CD4-positive, alpha-beta T cell treated with Interleukin-15 for 1 hour (primary cell): ENCODE measurements around the gene SIDT1.

Experiments used
- DNase-seq: peaks from one replicate; pipeline ENCODE4 v3.0.0-alpha.2; 2020

Gene SIDT1

DNA sequence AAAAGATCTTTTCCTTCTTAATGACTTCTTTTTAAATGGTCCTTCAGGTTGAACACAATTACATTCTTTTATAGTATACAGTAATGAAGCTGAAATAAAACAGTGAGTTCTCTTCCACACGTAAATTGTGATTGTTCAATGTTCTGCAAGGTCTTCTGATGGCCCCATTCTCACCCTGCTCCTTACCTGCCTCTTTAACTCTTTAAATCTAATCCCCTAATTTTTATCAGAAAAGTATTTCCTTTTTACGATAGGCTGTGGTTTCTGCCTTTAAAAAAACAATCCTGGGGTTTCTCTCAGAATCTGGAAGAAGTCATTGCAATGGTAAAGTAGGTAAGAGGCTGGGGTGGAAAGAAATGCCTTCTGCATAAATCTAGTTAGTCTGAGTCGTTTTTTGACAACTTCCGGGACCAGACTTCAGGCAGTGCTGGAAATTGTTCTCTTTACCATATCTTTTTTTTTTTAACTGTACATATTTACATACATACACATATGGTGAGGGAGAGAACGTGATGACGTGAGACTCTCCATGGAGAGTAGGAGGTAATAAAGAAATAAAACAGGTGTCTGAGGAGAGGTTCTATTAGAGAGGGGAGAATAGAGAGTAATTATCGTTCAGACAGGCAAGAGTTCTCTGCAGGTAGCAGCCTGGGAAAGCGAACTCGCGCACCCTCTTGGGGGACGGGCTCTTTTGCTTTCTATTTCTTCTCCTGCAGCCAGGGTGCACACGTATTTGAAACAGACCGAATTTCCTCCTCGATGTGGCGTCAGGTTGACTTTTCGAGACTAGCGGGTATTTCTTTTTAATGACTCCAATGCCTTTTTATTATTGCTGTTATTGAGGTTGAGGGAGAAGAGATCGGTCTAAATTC lies at the start of gene SIDT1:
Gene SIDT1, plus strand, starts transcription at position 730 of the 872 bp plus-strand sequence. CDS start 467 bp downstream, outside the sequence.
- DNase-seq, result peak; percentile 73

DNA sequence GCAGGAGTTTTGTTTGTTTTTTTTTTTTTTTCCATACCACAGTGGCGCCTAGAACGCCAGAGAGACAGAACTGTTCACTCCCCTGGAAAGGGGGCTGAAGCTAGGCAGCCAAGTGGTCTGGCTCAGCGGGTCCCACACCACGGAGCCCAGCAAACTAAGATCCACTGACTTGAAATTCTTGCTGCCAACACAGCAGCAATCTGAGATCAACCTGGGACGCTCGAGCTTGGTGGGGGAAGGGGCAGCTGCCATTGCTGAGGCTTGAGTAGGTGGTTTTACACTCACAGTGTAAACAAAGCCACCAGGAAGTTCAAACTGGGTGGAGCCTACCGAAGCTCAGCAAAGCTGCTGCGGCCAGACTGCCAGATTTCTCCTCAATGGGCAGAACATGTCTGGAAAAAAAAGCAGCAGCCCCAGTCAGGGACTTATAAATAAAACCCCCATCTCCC lies 47.2 kb upstream of the SIDT1 start:
- DNase-seq, result peak; percentile 25

DNA sequence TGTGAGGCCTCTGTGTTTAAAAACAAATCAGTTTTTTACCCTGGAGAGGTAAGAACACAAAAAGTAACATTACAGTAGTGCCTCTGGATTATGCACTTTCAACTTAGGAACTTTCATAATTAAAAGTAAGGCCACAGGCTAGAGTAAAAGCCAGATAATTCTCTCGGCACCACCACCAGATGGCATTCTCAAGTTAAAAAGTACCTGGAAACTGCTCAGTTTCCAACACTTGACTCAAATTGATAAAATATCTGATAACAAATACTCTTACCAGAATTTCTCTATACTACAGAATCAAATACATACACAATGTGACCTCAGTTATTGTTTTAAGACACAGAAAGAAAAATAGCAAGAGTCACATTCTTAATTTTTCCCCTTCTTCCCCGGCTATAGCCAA lies 37.3 kb upstream of the SIDT1 start:
- DNase-seq, result peak; percentile 21

DNA sequence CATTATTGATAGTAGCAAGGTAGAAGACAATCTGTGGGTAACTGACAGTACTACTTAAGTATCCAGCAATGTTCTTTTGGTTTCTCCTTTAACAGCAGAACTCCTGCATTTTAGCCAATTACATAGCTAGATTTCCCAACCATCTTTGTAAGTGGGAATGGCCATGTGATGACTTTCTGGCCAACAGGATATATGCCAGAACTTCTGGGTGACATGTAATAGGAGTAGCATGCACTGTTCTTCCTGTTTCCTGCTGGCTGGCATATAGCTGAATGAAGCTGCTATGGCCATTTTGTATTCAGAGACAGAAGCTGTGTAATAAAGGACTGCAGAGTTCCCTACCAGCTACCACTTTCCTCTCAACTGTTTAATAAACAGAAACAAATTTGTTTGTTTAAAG lies 35.4 kb upstream of the SIDT1 start:
- DNase-seq, result no peak

DNA sequence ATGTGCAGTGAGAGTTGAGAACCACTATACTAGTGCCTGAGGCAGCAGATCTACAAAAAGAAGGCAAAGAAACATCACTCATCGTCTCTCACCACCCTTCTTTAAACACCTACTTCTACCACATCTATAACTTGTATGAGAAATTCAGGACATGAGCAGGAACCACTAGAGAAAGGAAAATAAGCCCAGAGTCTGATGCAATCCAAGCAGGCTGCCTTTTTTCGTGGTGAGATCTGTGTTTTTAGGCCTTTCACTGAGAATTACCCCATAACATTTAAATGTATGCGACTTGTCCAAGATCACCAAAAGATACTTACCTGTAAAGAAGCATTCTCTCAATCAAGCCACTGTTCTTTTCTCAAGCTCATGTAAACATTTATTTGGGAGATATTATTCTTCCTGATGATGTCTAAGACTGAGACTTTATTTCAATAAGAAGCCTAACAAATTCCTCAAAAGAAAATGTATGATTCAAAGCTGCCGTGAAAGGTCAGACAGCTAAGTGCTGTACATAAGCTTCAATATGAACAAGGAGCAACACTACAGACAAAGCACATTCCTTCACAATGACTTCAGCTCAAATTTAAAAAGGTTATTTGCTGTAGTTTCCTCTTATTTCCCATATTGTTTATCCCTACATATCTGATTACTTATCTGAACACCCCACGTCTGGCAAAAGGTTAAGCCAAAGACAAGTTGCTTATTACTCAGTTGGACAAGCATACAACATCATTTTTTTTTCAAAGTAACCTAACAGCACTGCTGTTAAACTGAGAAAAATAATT lies 33.9 kb upstream of the SIDT1 start:
- DNase-seq, result no peak

DNA sequence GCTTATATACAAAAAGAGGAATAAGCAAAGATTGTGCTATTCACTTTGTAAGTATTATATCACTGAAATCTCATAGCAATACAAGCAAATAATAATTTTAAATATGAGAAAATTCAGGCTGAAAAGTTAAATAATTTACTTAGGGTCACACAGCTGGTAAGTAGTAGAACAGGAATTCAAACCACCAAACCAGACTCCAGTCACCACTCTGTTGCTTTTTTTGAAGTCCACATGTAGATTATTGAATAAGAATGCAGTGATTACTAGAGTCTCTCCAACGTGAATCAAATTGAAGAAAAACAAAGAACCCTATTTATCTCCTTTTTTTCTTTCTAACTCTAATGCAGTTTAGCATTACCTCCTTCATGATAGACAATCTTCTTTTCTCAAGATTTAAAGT lies 33.3 kb upstream of the SIDT1 start:
- DNase-seq, result no peak

DNA sequence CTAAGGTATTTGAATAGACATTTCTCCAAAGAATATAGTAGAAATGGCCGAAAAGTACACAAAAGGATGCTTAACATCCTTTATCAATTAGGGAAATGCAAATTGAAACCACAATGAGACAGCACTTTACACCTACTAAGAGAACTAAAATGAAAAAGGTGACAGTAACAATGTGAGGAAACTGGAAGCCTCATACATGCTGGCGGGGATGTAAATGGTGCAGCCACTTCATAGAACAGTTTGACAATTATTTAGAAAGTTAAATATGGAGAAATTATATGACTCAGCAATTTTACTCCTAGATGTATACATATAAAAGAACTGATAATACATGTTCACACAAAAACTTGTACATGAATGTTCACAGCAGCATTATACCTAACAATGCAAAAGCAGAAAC lies 30.8 kb upstream of the SIDT1 start:
- no peak for DNase-seq

DNA sequence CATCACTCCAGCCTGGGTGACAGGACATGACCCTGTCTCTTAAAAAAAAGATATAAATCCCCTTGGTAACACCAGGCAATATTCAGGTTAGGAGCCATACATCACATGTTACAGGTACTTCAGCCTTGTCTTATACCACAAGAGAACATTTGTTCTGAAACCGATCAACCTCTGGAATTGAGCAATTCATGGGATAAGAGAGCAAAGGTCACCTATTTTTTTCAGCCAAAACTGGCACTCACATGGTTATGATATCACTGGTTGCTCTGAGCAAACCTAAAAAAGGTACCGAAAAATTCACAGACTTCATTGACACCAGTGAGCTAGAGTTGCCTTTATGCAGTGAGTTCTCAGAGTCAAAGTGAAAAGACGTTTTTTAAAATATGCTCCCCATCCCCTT lies 26.5 kb upstream of the SIDT1 start:
- DNase-seq, result no peak

DNA sequence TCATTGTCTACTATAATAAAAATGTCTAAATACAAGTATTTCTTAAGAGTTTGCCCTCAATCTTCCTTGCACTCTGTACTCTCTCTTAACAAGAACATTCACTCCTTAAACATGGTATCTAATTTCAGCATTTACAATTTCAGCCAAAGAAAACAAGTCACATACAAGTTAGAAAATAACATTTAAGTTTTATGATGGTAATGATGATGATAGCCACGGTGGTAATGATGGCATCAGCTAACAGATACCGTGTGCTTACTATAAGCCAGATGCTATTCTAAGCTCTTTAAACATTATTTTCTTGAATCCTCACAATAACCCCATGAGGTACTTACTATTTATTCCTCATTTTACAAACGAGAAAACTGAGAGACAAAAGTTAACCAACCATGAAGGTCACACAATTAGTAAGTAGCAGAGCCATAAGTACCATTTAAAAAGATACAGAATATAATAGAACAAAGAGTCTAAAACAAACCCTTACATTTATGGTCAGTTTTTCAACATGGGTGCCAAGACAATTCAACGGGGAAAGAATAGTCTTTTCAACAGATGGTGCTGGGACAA lies 24.8 kb upstream of the SIDT1 start:
- no peak for DNase-seq

DNA sequence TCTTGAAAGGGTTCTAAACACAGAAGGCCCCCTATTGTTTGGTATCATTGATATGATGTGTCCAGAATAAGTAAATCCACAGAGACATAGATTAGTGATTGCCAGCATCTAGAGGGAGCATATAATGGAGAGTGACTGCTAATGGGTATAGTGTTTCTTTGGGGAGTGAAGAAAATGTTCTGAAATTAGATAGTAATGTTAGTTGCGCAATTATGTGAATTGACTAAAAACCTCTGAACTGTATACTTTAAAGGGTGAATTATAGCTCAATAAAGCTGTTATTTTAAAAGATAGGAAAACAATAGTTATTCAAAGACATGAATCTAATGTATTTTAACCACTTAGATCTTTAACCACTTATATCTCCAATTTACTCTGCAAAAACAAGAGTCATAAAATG lies 23.4 kb upstream of the SIDT1 start:
- no peak for DNase-seq

DNA sequence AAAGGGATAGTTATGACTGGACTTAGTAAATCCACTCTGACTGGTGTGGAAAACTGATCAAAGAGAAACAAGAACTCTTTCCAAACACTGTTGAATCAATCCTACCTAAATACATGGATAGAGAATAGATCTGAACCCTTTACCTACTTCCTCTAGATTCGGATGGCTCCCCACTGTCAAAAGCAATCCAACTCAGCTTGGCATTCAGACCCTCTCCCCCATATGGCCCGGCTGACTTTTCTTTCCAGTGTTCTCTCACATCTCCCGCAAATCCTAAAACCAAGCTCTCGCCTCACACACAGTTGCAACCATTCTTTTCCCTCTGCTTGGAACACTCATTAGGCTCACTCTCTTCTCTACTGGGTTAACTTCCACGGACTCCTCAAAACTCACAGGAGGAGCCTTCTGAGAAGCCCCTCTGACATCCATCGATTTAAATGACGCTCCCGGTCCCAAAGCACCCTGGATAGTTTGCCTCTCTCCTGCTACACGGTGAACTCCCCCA lies 18.0 kb upstream of the SIDT1 start:
- DNase-seq, result no peak

DNA sequence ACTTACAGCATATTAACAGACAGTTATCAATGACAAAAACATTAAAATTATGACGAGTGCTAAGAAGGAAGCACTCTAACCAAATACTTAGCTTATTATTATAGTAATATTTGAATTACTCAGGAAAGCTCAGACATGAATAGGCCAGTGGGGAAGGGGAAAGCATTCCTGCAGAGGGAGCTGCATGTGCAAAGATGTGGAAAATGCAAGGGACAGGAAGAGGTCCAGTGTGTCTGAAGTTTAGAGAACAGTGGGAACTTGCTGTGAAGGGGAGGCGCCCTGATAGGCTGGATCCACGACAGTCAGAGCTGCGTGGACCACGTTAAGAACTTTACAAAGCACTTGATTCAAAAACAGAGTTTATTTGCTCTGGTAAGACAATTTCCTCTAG lies 16.2 kb upstream of the SIDT1 start:
- no peak for DNase-seq

DNA sequence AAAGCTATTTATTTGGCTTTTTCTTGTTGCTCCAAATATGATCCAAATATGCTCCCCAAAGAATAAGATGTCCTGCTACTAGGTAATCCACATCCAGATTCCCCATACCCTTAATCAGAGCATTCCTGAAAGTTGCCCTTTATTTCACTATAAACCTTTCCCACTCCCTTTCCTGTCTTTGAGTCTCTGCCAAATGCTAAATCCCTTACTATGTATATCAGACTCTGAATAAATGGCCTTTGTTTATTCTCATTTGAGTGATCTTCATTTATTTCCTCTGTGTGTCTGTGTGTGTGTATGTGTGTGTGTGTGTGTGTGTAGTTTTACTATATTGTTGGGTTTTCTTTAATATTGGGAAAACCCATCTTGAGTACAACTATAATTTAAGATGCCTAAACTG lies 10.4 kb upstream of the SIDT1 start:
- DNase-seq, result no peak

DNA sequence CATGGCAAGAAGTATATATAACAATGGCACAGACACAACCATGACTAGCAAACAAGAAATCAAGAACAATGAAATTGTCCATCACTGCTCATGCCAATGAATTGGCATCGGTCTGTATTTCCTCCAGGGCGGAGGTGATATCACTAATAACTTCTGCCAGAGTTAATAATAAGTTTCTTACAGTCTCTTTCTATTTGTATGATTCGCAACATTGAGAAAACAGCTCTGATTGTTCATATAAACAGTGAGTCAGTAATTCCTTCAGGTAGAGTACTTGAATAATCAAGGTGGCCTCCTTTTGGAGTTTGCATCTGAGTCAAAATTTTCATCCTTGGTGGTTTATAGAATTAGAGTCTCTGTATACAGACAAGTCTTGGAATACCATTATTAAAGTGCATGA lies 9.1 kb upstream of the SIDT1 start:
- no peak for DNase-seq

DNA sequence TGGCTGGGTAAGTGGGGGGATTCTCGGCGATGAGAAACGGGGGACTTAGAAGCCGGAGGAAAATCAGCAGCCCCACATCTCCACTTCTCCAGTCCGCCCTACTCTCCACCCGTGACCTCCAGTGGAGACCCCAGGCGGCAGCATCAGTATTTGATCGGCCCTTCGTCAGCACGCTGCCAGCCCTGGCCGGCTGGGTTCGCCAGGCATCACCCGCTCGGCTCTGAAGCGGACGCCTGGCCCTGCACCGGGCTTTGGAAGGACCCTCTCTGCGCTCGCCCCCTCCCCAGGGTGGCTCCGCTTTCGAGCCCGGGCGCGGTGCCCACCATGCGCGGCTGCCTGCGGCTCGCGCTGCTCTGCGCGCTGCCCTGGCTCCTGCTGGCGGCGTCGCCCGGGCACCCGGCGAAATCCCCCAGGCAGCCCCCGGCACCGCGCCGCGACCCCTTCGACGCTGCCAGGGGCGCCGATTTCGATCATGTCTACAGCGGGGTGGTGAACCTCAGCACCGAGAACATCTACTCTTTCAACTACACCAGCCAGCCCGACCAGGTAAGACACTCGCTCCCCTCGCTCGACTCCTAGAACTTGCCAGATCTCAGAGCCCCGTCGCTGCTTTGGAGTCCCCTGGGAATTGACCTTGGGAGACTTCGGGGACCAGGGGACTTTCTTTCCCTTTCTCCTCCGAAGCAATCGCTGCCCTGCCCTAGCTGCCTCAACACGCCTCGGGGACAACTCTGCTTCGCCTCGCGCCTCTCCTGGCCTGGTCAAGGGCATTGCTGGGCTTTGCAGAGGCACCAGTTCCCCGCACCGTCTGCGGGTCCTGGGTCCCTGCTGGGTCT lies 561 bp downstream of the SIDT1 start:
- DNase-seq, result peak; percentile 52

DNA sequence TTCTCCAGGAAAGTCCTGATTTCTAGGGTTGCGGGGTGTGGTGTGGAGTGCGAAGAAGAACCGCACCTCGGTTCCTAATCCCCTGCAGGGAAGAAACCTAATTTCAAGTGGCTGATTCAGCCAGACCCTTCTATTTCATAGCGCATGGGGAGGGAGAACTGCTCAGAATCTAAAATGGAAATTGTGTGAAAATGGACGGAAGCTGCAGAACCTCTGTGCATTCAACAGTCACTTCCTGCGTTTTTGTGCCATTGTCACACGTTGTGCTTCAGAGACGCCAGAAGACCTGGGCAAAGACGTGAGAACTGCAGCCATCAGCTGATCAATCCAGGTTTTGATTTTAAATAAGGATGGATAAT lies 1.2 kb downstream of the SIDT1 start:
- DNase-seq, result peak; percentile 41

DNA sequence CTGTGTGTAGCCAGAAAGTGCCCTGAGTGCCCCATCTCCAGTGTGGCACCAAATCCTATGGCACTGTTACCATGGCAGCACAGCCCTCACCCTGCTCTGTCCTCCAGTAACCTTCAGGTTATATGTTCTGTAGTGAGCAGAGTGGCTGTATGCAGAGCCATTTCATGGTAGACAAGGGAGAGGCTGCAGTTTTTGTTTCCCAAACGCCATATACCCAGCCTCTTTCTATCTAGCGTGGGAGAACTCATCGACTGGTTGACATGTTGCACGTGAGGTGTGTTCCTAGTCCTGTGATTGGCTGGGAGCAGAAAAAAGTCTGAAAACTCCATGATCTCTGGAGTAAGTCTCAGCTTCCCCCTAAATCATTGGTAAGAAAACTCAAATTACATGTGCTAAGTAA lies 2.0 kb downstream of the SIDT1 start:
- no peak for DNase-seq

DNA sequence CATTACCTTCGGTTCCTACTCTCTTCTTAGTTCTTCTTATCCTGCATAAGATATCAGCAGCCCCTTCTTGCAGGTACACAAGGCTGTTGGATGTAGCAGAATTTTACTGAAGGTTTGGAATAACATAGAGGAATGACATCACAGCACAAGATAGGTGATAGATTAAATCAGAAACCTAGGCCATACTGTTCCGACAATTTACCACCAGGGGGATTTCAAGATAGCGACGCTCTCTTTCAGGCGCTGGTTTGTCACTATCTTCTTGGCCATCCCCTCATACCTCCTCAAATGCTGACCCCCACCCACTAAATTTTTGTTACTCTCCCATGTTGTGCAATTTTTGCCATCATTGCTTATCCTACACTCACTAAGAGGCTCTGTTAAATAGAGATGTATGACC lies 3.5 kb downstream of the SIDT1 start:
- DNase-seq, result no peak

DNA sequence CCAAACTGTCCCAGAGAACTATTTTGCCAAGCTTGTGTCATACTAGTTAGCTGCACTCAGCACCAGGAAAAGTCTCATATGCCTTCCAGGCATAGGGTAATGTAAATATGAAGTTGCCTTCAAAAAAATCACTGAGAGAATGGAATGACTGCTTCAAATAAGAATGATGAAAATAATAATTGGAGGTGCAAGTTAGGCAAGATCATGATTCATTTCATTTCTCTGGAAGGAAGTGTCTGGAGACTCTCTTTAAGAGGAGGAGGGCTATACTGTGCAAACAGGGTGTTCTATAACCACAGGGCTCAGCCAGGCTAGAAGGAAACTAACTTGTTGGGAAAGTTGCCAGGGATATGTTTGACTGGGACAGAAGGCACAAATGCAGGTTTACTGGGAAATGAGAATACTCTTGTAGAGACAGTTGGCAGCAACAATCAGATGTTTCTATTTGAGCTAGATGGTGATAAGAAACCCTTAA lies 4.3 kb downstream of the SIDT1 start:
- no peak for DNase-seq

DNA sequence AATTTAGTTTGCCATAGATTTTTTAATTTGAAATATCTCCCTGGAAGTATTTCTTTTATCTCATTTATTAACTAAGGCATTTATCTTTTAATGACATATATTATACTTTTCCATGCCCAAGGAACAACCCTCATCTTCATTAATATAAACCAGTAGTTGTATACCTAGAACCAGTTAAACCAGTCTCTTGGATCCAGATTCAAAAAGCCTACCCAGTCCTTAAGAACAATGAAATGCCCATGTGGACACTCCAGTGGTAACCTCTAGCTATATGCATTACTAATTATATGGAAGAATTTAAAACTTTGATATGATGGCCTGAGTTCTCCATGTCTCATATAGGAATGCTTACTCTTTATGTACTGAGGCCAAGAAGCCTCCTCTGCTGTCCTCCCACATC lies 4.8 kb downstream of the SIDT1 start:
- DNase-seq, result no peak

DNA sequence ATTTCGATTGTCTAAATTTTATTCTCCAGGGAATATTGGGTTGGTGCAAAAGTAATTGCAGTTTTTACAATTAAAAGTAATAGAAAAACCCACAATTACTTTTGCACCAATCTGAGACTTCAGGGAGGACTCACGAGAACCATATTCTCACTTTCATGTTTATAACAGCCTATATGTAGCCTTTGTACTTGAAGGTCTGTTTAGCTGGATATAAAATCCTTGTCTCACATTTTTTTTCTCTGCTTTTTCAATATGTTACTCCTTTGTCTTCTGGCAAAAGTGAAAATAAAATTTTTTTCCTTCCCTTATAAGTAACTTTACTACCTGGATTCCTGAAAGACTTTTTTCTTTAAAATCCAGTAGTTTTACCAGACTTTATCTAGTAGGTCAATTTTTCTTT lies 9.2 kb downstream of the SIDT1 start:
- DNase-seq, result no peak

DNA sequence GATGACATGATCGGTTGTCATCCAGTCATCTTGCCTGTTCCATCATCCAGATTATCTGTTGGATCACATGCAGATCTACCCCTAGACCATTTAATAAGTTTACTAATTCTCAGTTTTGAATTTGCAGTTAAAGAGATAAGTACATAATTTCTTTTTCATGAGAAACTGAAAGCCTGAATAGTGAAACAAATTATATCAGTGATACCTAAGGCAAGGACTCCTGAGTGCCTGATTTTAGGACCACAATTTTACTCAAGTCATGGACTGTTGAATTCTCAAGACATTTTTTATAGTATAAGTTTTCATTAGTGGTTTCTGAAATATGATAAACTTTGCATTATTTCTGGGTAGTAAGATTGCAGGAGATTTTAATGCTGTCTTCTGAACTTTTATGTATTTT lies 13.2 kb downstream of the SIDT1 start:
- no peak for DNase-seq

DNA sequence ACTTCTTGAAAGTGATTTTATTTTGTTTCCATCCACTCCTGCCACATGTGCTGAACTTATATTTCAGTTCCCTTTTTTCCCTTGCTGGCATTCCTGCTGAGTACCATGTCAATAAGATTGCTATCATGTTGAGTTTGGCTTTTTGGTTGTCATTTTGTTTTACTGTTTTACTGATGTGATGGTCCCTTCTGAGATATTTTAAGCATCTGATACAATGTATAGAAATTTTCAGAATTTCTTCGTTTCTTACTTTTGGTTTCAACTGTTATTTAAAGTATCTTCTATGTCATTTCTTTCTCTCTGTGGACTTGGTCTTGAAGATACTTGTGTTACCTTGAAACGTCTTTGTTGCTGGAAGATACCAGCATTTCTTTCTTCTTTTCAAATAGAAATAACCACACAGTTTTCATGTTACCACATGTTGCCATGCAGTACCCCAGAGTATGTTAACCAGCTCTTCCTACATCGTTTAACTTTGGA lies 14.1 kb downstream of the SIDT1 start:
- no peak for DNase-seq
